Ascending aorta (tissue), 2 donors: ENCODE results near the gene ENAH. TPM values are rescaled to one million over a fixed set of nuclear protein-coding genes. Genes with fewer than 3 reads are reported as not detected.
"Not testable (repeated sequence)": the region's sequence is repeated elsewhere in the genome, so short reads cannot be mapped to it uniquely, and the experiment has no call there.

ENCODE experiments used
- DNase-seq, 2 donors: peaks; one replicate each; pipeline ENCODE4 v3.0.0-alpha.2; 2019; ENCODE audit warnings: low spot score in 2 of 2
- H3K27ac ChIP-seq, 2 donors: fragments of 200-600 bp; sonication (generic); one replicate each; pipeline ENCODE4 v1.5.1; 2016 to 2017; ENCODE audit warnings: mild to moderate bottlenecking in 1 of 2
- H3K27me3 ChIP-seq: fragments of 200-600 bp; sonication (generic); one replicate; pipeline ENCODE4 v1.5.1; 2017
- H3K36me3 ChIP-seq, 2 donors: fragments of 200-600 bp; sonication (generic); one replicate each; pipeline ENCODE4 v1.5.1; 2016
- H3K4me1 ChIP-seq, 2 donors: fragments of 200-600 bp; sonication (generic); one replicate each; pipeline ENCODE4 v1.5.1; 2016 to 2017; ENCODE audit warnings: mild to moderate bottlenecking in 1 of 2
- H3K4me3 ChIP-seq, 2 donors: fragments of 200-600 bp; sonication (generic); one replicate each; pipeline ENCODE4 v1.5.1; 2016 to 2017; ENCODE audit warnings: mild to moderate bottlenecking in 1 of 2
- H3K9me3 ChIP-seq, 2 donors: fragments of 200-600 bp; sonication (generic); one replicate each; pipeline ENCODE4 v1.5.1; 2016
- CTCF ChIP-seq, 3 experiments: fragments of 200-600 bp in 2 of 3; fragments of 450-650 bp in 1 of 3; sonication (generic) in 2 of 3; IDR thresholded peaks; one replicate each; pipeline ENCODE4 v1.5.1; 2016 to 2019; ENCODE audit warnings: antibody characterized with exemption in 3 of 3, mild to moderate bottlenecking in 1 of 3, moderate library complexity in 1 of 3
- intact Hi-C: fragments of 100-400 bp; cut with DNase I; formaldehyde crosslinking; loops from one replicate; pipeline ENCODE4 v1.15.1; 2023
- total RNA-seq: library from RNA; depleted of rRNA; stranded (reverse); fragments of >200 nt; gene quantifications from one replicate; pipeline ENCODE4 v1.1.0, GENCODE V29; 2016

ENAH gene
- total RNA-seq, 1 donor from 2014 or later = 103 TPM

GRCh38 chr1:225664762-225665161 is 11.8 kb upstream of the ENAH start:
- no peaks in the 10 kb centered on the region for H3K27me3 ChIP-seq
- no peak overlapping the region for H3K4me3 ChIP-seq
- H3K36me3 ChIP-seq = no peaks in the 10 kb centered on the region
- TF ChIP-seq CTCF (IDR thresholded peaks at IDR 0.05) = no peak
- intact Hi-C loops = no loop called here
- H3K4me1 ChIP-seq = peaks cover 0 to 21% of the 10 kb centered on the region in 2 donors
- DNase-seq = no peak
- no peak overlapping the region for H3K27ac ChIP-seq
- no peaks in the 10 kb centered on the region for H3K9me3 ChIP-seq

- no peaks in the 10 kb centered on the region for H3K36me3 ChIP-seq
- DNase-seq = no peak
- no peak overlapping the region for H3K4me3 ChIP-seq
- peak overlapping the region; percentile 78 to 79 for H3K27ac ChIP-seq
- TF ChIP-seq CTCF (IDR thresholded peaks at IDR 0.05) = no peak
- intact Hi-C loops = no loop called here
- H3K4me1 ChIP-seq = peaks cover 3 to 35% of the 10 kb centered on the region in 2 donors
- no peaks in the 10 kb centered on the region for H3K9me3 ChIP-seq
- H3K27me3 ChIP-seq = no peaks in the 10 kb centered on the region
These were observed 9.2 kb upstream of the ENAH start for GRCh38 chr1:225662155-225662554.

GRCh38 chr1:225660544-225660946 is 7.6 kb upstream of the ENAH start:
- H3K27me3 ChIP-seq = no peaks in the 10 kb centered on the region
- H3K36me3 ChIP-seq = no peaks in the 10 kb centered on the region
- no peak overlapping the region for H3K4me3 ChIP-seq
- intact Hi-C loops = no loop called here
- H3K4me1 ChIP-seq = peaks cover 3 to 47% of the 10 kb centered on the region in 2 donors
- H3K27ac ChIP-seq = peak overlapping the region; percentile 45 to 78
- no peak for DNase-seq
- TF ChIP-seq CTCF (IDR thresholded peaks at IDR 0.05) = no peak
- H3K9me3 ChIP-seq = no peaks in the 10 kb centered on the region

- no peaks in the 10 kb centered on the region for H3K9me3 ChIP-seq
- no peak for TF ChIP-seq CTCF (IDR thresholded peaks at IDR 0.05)
- no peak for DNase-seq
- peak overlapping the region; percentile 99 to 100 for H3K27ac ChIP-seq
- intact Hi-C loops = loop anchor here (10.0 kb wide), 1 partner anchor 267 kb away; the partner anchor contains the start of gene PYCR2
- H3K36me3 ChIP-seq = no peaks in the 10 kb centered on the region
- H3K27me3 ChIP-seq = no peaks in the 10 kb centered on the region
- peaks cover 3 to 56% of the 10 kb centered on the region in 2 donors for H3K4me1 ChIP-seq
- no peak overlapping the region for H3K4me3 ChIP-seq
These were observed 5.1 kb upstream of the ENAH start for GRCh38 chr1:225658041-225658440.

- no peak for DNase-seq
- no peak for TF ChIP-seq CTCF (IDR thresholded peaks at IDR 0.05)
- H3K27me3 ChIP-seq = no peaks in the 10 kb centered on the region
- H3K4me1 ChIP-seq = peaks cover 3 to 55% of the 10 kb centered on the region in 2 donors
- intact Hi-C loops = loop anchor here (2.0 to 10.0 kb wide), 2 partner anchors 35 to 267 kb away; partner anchors contain the start of gene PYCR2
- no peak overlapping the region for H3K4me3 ChIP-seq
- no peaks in the 10 kb centered on the region for H3K9me3 ChIP-seq
- H3K27ac ChIP-seq = peak overlapping the region; percentile 99 to 100
- no peaks in the 10 kb centered on the region for H3K36me3 ChIP-seq
These were observed 4.6 kb upstream of the ENAH start for GRCh38 chr1:225657462-225657989.

- intact Hi-C loops = loop anchor here (2.0 to 10.0 kb wide), 2 partner anchors 37 to 269 kb away; partner anchors contain the start of gene PYCR2
- DNase-seq, H3K4me3 ChIP-seq, H3K36me3 ChIP-seq, H3K9me3 ChIP-seq, H3K27me3 ChIP-seq: not testable (repeated sequence)
- H3K4me1 ChIP-seq = peaks cover 3 to 42% of the 10 kb centered on the region in 2 donors
- H3K27ac ChIP-seq = peak overlapping the region; percentile 99 to 100
These were observed 3.3 kb upstream of the ENAH start for GRCh38 chr1:225656259-225656655.
